ENCODE data around the gene CNPY2. TPM values are rescaled to one million over a fixed set of nuclear protein-coding genes. Genes with fewer than 3 reads are reported as not detected.
"Not testable (repeated sequence)": the region's sequence is repeated elsewhere in the genome, so short reads cannot be mapped to it uniquely, and the experiment has no call there.

Gene CNPY2
- total and polyA plus RNA-seq, 2 of the 13 experiments (the other 11 are each of a cell fraction or from before 2014, with no cell fraction given): 285 to 356 TPM

- TF ChIP-seq TOPORS (CRISPR knock-in tag; IDR thresholded peaks at IDR 0.05): no peak
- TF ChIP-seq HOMEZ (CRISPR knock-in tag; IDR thresholded peaks at IDR 0.05; ENCODE audit: low read depth): no peak
- TF ChIP-seq NR2F1 (CRISPR knock-in tag; IDR thresholded peaks at IDR 0.05): no peak
- no peak for TF ChIP-seq PRPF4 (IDR thresholded peaks at IDR 0.05; ENCODE audit: low read depth, low read length, poor library complexity, severe bottlenecking)
- peak; percentile 58; the same call in 1 of the 2 replicates for TF ChIP-seq CEBPB (IDR thresholded peaks at IDR 0.05; ENCODE audit: borderline replicate concordance, low read depth, low read length)
- peak; percentile 42 for TF ChIP-seq CEBPG (CRISPR knock-in tag; IDR thresholded peaks at IDR 0.05)
- TF ChIP-seq HMGXB3 (CRISPR knock-in tag; IDR thresholded peaks at IDR 0.05; ENCODE audit: borderline replicate concordance): no peak
- TF ChIP-seq EHMT2 (IDR thresholded peaks at IDR 0.05; ENCODE audit: borderline replicate concordance, low read depth, low read length): no peak
- TF ChIP-seq KLF16 (CRISPR knock-in tag; IDR thresholded peaks at IDR 0.05): no peak
- Histone ChIP-seq H3K9ac (ENCODE audit: insufficient read depth, low read depth, low read length) (no peak overlapping the region), H4K20me1 (ENCODE audit: insufficient read depth, low read length) (0 out of 2 replicates have a peak, but pooled peaks cover 2% of the 10 kb centered on the region), H3K4me2 (ENCODE audit: low read depth, low read length) (no peak overlapping the region), H3K79me2 (ENCODE audit: insufficient read depth, low read length) (peaks cover 28% of the 10 kb centered on the region), H3K27me3 (ENCODE audit: control insufficient read depth in 1 of 2, insufficient read depth in 2 of 2, low read length in 2 of 2) (no peaks in the 10 kb centered on the region), H2AFZ (ENCODE audit: low read length) (no peak overlapping the region), H3K4me3 (replicated peaks in 1 of 3; ENCODE audit: insufficient read depth in 1 of 3, low read depth in 2 of 3, low read length in 3 of 3) (no peak overlapping the region), H3K36me3 (replicated peaks in 1 of 2; ENCODE audit: control insufficient read depth in 1 of 2, insufficient read depth in 2 of 2, low read length in 2 of 2) (peaks cover 8 to 54% of the 10 kb centered on the region in 2 experiments), H3K4me1 (ENCODE audit: insufficient read depth, low read length) (peaks cover 53% of the 10 kb centered on the region), H3K9me3 (ENCODE audit: low read length) (no peaks in the 10 kb centered on the region), H3K27ac (ENCODE audit: extremely low read length, insufficient read depth, low read length) (peak overlapping the region; percentile 30)
- CTCF ChIA-PET (ENCODE audit: low intra/inter-chr PET ratio, low total read pairs): interaction anchor here (1.9 kb wide), 1 partner anchor 178 kb away, joined by 9 read pairs; no protein-coding TSS in a partner anchor
- no peak for DNase-seq (ENCODE audit: low spot score)
- TSS peak; percentile 19 for BruUV-seq (replicated peaks)
- in situ Hi-C loops (cut with HindIII; ENCODE audit: extremely low pct_ligation_motif_present, low pct_unique_long_range_greater_than_20kb) (no loop called here), intact Hi-C loops (cut with micrococcal nuclease; ENCODE audit: unreplicated experiment) (loop anchor here (2.0 kb wide), 1 partner anchor 19 kb away; the partner anchor contains the start of gene COQ10A)
- 64% methylated on average over 4 of the region's 4 CpGs for WGBS (ENCODE audit: low lambda C conversion rate)
- ATAC-seq: no peak
- no peak for FAIRE-seq
- POLR2A ChIA-PET: interaction anchor here (1.1 to 2.9 kb wide), 4 partner anchors 13 to 74 kb away, joined by 3 to 15 read pairs (median 8); partner anchors contain the start of genes CNPY2, COQ10A, CS and STAT2
These were observed 29.6 kb downstream of the CNPY2 start for GRCh38 chr12:56286044-56286830.

- BruUV-seq (replicated peaks); H3K9ac ChIP-seq (ENCODE audit: insufficient read depth, low read depth, low read length); H3K27ac ChIP-seq (ENCODE audit: extremely low read length, insufficient read depth, low read length); H3K9me3 ChIP-seq (ENCODE audit: low read length); ATAC-seq; H3K27me3 ChIP-seq (ENCODE audit: control insufficient read depth in 1 of 2, insufficient read depth in 2 of 2, low read length in 2 of 2); CTCF ChIA-PET (ENCODE audit: low intra/inter-chr PET ratio, low total read pairs); H4K20me1 ChIP-seq (ENCODE audit: insufficient read depth, low read length); in situ Hi-C loops (cut with HindIII; ENCODE audit: extremely low pct_ligation_motif_present, low pct_unique_long_range_greater_than_20kb); H3K4me3 ChIP-seq (replicated peaks in 1 of 3; ENCODE audit: insufficient read depth in 1 of 3, low read depth in 2 of 3, low read length in 3 of 3); H3K4me2 ChIP-seq (ENCODE audit: low read depth, low read length); H2AFZ ChIP-seq (ENCODE audit: low read length); FAIRE-seq; DNase-seq (ENCODE audit: low spot score); intact Hi-C loops (cut with micrococcal nuclease; ENCODE audit: unreplicated experiment): not testable (repeated sequence)
- Histone ChIP-seq H3K36me3 (replicated peaks in 1 of 2; ENCODE audit: control insufficient read depth in 1 of 2, insufficient read depth in 2 of 2, low read length in 2 of 2) (peaks cover 12 to 51% of the 10 kb centered on the region in 2 experiments), H3K4me1 (ENCODE audit: insufficient read depth, low read length) (peaks cover 38% of the 10 kb centered on the region), H3K79me2 (ENCODE audit: insufficient read depth, low read length) (peaks cover 15% of the 10 kb centered on the region)
- POLR2A ChIA-PET: interaction anchor here (1.5 kb wide), 1 partner anchor 17 kb away, joined by 4 read pairs; no protein-coding TSS in a partner anchor
- 100% methylated on average over 5 of the region's 5 CpGs for WGBS (ENCODE audit: low lambda C conversion rate)
These were observed 31.5 kb downstream of the CNPY2 start for GRCh38 chr12:56284263-56284662.

Measured in HepG2 (cell line).